LNCAP (cell line): ENCODE results near the gene ITPR3.

Experiments used
- CTCF ChIP-seq: fragments of 450-650 bp; IDR thresholded peaks from 2 replicates; pipeline ENCODE4 v1.5.1; 2017; ENCODE audit warnings: mild to moderate bottlenecking

Gene ITPR3

DNA sequence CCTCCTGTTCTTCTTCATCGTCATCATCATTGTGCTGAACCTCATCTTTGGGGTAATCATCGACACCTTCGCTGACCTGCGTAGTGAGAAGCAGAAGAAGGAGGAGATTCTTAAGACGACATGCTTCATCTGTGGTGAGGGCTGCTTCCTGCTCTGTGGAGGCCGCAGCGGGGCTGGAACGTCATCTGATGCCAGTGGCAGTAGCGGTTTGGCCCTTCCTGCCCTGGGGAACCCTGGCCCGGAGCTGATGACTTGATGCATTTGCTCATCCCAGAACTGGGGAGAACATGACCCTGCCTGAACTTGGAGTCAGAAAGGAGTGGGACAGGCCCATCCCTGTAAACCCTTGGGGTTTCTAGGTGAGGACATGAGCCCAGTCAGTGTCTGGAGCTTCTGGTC lies 71.6 kb downstream of the ITPR3 start:
- TF ChIP-seq CTCF = no peak

GRCh38 chr6:33693186-33694105 lies 72.3 kb downstream of the ITPR3 start:
- TF ChIP-seq CTCF = no peak

DNA sequence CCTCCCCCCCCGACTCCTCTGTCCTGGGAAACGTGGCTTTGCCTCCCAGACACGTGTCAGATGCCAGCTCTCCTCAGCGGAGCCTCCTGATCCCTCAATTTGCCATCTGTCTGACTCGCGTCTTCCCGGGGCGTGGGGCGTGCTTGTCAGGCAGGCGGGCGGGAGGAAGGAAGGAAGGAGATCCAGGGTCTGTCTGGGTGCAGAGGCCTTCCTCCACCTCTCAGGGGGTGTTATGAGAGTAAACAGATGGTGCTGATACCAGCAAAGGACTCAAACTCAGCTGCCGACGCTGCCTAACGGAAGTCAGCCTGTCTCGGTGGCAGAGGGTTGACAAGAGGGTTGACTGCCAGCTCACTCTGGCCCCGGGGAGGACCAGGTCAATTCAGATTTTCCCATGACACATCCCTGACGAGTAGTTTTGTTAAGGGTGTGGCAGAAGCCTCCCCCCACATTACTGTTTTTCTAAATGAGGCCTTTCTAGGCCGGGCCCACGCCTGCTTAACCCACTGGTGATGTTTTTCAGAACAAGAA lies 73.3 kb downstream of the ITPR3 start:
- no peak for TF ChIP-seq CTCF

- TF ChIP-seq CTCF = no peak
Observed at GRCh38 chr6:33694977-33695376, 73.9 kb downstream of the ITPR3 start.

DNA sequence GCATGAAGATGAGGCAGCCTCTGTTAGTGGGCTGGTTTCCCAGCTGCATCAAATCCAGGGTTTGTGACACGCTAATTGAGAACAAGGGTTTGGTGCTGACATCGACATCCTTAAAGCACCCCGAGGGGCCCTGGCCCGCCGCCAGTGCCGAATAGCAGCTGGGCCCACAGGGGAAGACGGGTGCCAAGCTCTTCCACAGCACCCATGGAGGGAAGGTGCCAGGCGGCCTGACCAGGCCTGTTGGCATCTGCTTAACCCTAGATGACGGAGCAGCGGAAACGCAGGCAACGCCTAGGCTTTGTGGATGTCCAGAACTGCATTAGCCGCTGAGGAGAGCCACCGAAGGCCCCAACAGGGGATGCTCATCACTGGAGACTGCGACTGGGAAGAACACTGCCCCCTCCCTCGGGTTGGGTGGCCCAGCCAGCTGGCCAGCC lies 74.3 kb downstream of the ITPR3 start:
- no peak for TF ChIP-seq CTCF

- TF ChIP-seq CTCF = no peak
Observed at GRCh38 chr6:33696076-33696475, 75.0 kb downstream of the ITPR3 start.

DNA sequence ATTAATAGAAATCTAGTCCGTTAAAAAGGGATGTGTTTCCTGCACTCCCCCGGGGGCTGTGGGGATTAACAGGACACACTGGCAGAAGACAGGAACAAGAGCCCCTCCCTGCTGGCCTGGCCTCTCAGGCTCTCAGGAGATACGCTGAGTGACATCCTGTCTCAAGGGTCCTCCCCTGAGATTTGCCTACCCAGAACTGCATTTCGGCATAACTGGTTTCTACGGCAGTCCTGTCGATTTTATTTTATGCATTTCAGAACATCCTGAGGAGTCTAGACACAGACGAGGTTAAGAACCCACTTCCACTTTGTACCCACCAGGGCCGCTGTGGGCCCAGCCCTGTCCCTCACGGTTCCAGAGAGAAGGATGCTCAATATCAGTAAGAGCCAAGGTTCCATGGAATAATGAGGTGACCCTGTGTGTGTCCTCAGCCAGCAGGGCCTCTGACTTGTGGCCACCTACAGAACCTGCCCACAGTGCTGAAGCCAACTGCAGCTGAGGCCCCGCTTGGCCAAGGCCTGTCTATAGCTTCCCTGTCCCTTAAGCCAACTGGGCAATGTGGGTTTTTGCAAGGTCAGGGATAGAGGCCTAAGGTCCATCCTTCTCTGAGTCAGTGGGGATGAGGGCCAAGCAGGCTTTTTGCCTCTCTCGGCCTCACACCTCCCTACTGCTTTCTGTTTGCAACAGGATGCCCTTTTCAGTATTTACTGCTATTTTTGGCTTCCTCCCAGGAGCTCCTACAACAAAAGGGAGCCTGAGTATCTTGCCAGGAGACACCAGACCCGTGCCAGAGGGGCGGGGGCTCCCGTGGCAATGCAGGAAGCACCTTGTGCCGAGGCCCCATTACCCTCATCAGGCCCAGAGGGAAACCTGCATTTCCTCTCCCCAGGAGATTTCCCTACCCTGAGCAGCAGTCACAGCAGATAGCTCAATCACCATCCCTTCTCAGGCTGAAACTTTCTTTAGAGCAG lies 75.7 kb downstream of the ITPR3 start:
- no peak for TF ChIP-seq CTCF
